ENCODE results near the gene TNRC6C. TPM values are rescaled to one million over a fixed set of nuclear protein-coding genes. Genes with fewer than 3 reads are reported as not detected.

The TNRC6C gene
- total RNA-seq, 1 experiment from 2014 or later: 16.4 TPM

DNA sequence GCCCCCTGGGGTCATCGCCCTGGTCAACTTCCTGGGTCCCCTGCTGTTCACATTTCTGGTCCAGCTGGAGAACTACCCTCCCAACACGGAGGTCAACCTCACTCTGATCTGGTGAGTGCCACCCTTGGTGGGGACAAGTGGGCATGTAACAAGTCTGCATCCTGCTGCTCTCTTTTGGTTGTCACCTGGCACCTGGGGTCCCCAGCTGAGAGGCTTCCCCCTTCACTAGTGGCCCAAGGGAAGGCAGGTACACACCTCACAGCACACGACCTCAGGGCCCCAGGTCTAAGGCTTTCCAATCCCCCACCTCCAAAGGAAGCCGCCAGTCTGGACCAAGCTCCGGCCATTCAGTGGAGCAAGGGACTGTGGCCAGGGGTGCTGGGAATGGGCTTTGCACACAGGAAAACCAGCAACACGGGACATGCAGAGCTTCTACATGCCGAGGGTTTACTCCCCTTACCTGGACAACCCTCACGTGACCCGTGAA is 176.4 kb downstream of the TNRC6C start:
- peaks cover 13% of the 10 kb centered on the region for H3K27me3 Mint-ChIP-seq (ENCODE audit: insufficient read depth, unreplicated experiment)
- H3K9me3 Mint-ChIP-seq (ENCODE audit: unreplicated experiment): no peaks in the 10 kb centered on the region
- H3K4me1 Mint-ChIP-seq (ENCODE audit: insufficient read depth, unreplicated experiment): peaks cover under 1% of the 10 kb centered on the region
- no peaks in the 10 kb centered on the region for H3K36me3 Mint-ChIP-seq (ENCODE audit: insufficient read depth, unreplicated experiment)
- no peak for DNase-seq (ENCODE audit: unreplicated experiment)
- POLR2A ChIA-PET: interaction anchor here (1.0 kb wide), 1 partner anchor 34 kb away, joined by 3 read pairs; no protein-coding TSS in a partner anchor
- no peak overlapping the region for H3K4me3 Mint-ChIP-seq (ENCODE audit: unreplicated experiment)
- H3K27ac Mint-ChIP-seq (ENCODE audit: low read depth, unreplicated experiment): no peak overlapping the region
- CTCF ChIA-PET: interaction anchor here (0.7 to 1.1 kb wide), 2 partner anchors 52 to 114 kb away, joined by 3 to 8 read pairs; partner anchors contain the start of genes AFMID and TK1
- TF ChIP-seq, protein P1, sequence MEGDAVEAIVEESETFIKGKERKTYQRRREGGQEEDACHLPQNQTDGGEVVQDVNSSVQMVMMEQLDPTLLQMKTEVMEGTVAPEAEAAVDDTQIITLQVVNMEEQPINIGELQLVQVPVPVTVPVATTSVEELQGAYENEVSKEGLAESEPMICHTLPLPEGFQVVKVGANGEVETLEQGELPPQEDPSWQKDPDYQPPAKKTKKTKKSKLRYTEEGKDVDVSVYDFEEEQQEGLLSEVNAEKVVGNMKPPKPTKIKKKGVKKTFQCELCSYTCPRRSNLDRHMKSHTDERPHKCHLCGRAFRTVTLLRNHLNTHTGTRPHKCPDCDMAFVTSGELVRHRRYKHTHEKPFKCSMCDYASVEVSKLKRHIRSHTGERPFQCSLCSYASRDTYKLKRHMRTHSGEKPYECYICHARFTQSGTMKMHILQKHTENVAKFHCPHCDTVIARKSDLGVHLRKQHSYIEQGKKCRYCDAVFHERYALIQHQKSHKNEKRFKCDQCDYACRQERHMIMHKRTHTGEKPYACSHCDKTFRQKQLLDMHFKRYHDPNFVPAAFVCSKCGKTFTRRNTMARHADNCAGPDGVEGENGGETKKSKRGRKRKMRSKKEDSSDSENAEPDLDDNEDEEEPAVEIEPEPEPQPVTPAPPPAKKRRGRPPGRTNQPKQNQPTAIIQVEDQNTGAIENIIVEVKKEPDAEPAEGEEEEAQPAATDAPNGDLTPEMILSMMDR (IDR thresholded peaks at IDR 0.05; ENCODE audit: unreplicated experiment): no peak
- BruUV-seq (replicated peaks): no TSS peak
- intact Hi-C loops (cut with micrococcal nuclease): no loop called here

DNA sequence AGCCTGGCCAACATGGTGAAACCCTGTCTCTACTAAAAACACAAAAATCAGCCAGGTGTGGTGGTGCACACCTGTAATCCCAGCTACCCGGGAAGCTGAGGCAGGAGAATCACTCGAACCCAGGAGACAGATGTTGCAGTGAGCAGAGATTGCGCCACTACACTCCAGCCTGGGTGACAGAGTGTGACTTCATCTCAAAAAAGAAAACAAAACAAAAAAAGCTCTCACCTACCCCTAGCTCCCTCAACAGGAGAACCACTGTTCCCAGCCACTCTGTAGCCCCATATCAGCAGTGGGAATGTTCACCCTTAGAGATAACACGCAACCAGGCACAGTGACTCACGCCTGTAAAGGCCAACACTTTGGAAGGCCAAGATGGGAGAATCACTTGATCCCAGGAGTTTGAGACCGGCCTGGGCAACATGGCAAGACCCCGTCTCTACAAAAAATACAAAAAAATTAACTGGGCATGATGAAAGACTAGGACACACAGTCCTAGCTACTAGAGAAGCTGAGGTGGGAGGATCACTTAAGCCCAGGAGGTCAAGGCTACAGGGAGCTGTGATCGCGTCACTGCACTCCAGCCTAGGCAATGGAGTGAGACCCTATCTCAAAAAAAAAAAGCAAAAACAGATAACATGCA is 177.5 kb downstream of the TNRC6C start:
- POLR2A ChIA-PET: interaction anchor here (1.0 kb wide), 1 partner anchor 33 kb away, joined by 3 read pairs; no protein-coding TSS in a partner anchor
- BruUV-seq (replicated peaks): no TSS peak
- no peaks in the 10 kb centered on the region for H3K36me3 Mint-ChIP-seq (ENCODE audit: insufficient read depth, unreplicated experiment)

DNA sequence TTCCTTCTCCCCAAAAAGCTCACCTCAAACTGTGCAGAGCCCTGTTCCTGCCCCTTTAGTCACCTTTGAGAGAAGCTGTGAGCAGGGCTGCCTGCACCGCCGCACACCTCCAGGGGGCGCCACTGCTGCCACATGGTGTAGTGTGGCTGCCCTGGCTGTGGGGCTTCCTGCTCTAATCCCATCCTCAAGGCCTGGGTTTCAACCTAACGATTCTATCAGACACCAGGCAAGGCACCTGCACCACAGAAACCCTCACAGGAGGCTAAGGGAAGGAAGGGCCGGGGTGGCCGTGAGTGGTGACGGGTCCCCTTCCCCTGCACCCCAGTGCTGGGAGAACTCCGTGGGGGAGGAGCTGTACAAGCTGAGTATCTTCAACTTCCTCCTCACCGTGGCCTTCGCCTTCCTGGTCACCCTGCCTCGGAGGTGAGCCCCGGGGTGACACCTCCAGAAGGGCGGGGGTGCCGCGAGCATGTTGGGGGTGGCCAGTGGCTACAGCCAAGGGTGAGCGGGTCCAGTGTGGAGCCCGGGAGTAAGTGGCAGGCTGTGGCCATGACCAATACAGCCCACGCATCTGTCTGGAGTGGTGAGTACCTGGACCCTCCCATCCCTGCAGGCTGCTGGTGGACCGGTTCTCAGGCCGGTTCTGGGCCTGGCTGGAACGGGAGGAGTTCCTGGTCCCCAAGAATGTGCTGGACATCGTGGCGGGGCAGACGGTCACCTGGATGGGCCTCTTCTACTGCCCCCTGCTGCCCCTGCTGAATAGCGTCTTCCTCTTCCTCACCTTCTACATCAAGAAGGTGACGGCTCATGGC is 179.1 kb downstream of the TNRC6C start:
- no TSS peak for BruUV-seq (replicated peaks)
- CTCF ChIA-PET: interaction anchor here (0.6 kb wide), 2 partner anchors 49 to 236 kb away, joined by 3 to 4 read pairs; partner anchors contain the start of gene TK1
- intact Hi-C loops (cut with micrococcal nuclease): no loop called here
- no peaks in the 10 kb centered on the region for H3K36me3 Mint-ChIP-seq (ENCODE audit: insufficient read depth, unreplicated experiment)
- H3K9me3 Mint-ChIP-seq (ENCODE audit: unreplicated experiment): no peaks in the 10 kb centered on the region
- POLR2A ChIA-PET: no interaction called here
- no peak overlapping the region for H3K27ac Mint-ChIP-seq (ENCODE audit: low read depth, unreplicated experiment)
- H3K4me1 Mint-ChIP-seq (ENCODE audit: insufficient read depth, unreplicated experiment): peaks cover 6% of the 10 kb centered on the region
- no peak overlapping the region for H3K4me3 Mint-ChIP-seq (ENCODE audit: unreplicated experiment)
- no peak for DNase-seq (ENCODE audit: unreplicated experiment)
- peaks cover 13% of the 10 kb centered on the region for H3K27me3 Mint-ChIP-seq (ENCODE audit: insufficient read depth, unreplicated experiment)
- TF ChIP-seq, protein P1 (IDR thresholded peaks at IDR 0.05; ENCODE audit: unreplicated experiment): peak; percentile 58

More for the DNA sequence above, 177.5 kb downstream of the TNRC6C start:
- TF ChIP-seq, protein P1 (IDR thresholded peaks at IDR 0.05; ENCODE audit: unreplicated experiment): no peak
- CTCF ChIA-PET: interaction anchor here (0.6 to 1.5 kb wide), 4 partner anchors 22 to 105 kb away, joined by 3 to 8 read pairs (median 4); partner anchors contain the start of genes AFMID and TK1
- DNase-seq (ENCODE audit: unreplicated experiment): no peak
- Mint-ChIP-seq H3K27ac (ENCODE audit: low read depth, unreplicated experiment) (no peak overlapping the region), H3K9me3 (ENCODE audit: unreplicated experiment) (no peaks in the 10 kb centered on the region), H3K4me1 (ENCODE audit: insufficient read depth, unreplicated experiment) (peaks cover 6% of the 10 kb centered on the region), H3K27me3 (ENCODE audit: insufficient read depth, unreplicated experiment) (peaks cover 13% of the 10 kb centered on the region), H3K4me3 (ENCODE audit: unreplicated experiment) (no peak overlapping the region)
- intact Hi-C loops (cut with micrococcal nuclease): no loop called here
